Coronary artery (tissue), 2 donors: ENCODE results near the gene CTBP1.

Experiments
- DNase-seq: peaks from one replicate; pipeline ENCODE4 v3.0.0-alpha.2; 2017; ENCODE audit warnings: low spot score
- H3K27ac ChIP-seq, 2 donors: fragments of 200-600 bp; sonication (generic); one replicate each; pipeline ENCODE4 v1.5.1; 2016 to 2019
- H3K4me3 ChIP-seq: fragments of 200-600 bp; sonication (generic); 2 replicates; pipeline ENCODE4 v1.5.1; 2016; ENCODE audit warnings: mild to moderate bottlenecking, moderate library complexity
- CTCF ChIP-seq: fragments of 200-600 bp; sonication (generic); IDR thresholded peaks from one replicate; pipeline ENCODE4 v1.5.1; 2019; ENCODE audit warnings: antibody characterized with exemption

Gene CTBP1

DNA sequence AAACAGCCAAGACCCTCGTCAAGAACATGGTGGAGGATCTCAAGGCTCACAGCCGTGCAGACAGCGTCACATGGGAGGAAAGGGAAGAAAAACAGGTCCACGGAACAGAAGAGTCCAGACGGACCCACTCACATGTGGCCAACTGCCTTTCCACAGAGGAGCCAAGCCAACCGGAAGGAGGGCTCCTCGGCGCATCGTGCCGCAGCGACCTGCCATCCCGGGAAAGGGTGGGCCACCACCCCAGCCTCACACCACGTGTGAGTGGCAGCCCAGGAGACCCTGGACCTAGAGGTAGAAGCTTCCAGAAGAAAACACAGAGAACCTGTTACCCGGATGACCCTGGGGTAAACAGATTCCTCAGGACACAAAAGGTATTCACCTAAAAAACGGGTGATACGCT is 28.4 kb downstream of the CTBP1 start:
- H3K27ac ChIP-seq: no peak overlapping the region
- no peak overlapping the region for H3K4me3 ChIP-seq
- DNase-seq: no peak
- TF ChIP-seq CTCF: no peak

- no peak for TF ChIP-seq CTCF
- no peak for DNase-seq
- no peak overlapping the region for H3K4me3 ChIP-seq
- no peak overlapping the region for H3K27ac ChIP-seq
Observed at GRCh38 chr4:1219566-1219950, 29.4 kb downstream of the CTBP1 start.

- no peak for TF ChIP-seq CTCF
- no peak for DNase-seq
- Histone ChIP-seq H3K4me3 (no peak overlapping the region), H3K27ac (no peak overlapping the region)
Observed at GRCh38 chr4:1218634-1219565, 30.0 kb downstream of the CTBP1 start.

DNA sequence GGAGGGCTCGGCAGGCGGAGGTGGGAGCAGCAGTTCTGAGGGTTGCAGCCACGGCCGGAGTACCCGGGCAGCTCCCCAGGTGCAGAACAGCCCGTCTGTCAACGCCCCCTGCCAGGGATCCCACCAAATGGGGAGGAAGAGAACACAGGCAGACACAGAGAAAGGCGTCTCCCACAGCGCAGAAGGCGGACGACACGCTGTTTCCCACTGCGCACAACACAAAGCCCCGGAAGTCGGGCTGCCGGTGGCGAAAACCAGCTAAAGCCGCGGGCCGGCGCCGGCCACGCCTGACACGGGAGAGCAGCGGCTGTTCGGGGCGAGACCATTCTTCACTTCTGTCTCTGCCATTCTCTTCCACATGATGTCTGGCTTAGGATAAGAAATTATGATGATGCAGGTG is 31.6 kb downstream of the CTBP1 start:
- no peak overlapping the region for H3K4me3 ChIP-seq
- TF ChIP-seq CTCF: no peak
- no peak for DNase-seq
- no peak overlapping the region for H3K27ac ChIP-seq

DNA sequence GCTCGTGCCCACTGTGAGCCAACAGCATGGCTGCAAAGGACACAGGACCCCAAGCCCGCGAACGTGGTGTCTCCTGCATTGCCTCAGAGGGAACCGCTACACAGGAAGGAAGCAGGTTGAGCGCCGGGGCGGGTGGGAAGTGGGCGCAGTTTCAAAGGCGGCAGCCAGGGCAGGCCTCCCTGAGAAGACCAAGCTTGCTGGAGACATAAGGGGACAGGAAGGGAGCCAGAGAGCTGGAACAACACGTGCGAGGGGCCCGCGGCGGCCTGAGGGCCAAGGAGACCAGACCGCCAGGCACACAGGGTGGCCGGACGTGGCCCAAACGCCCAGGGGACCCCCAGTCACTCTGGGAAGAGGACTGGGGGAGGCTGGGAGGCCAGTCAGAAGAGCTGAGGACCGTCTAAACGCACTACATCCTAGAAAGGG is 32.0 kb downstream of the CTBP1 start:
- Histone ChIP-seq H3K4me3 (no peak overlapping the region), H3K27ac (no peak overlapping the region)
- no peak for DNase-seq
- no peak for TF ChIP-seq CTCF

DNA sequence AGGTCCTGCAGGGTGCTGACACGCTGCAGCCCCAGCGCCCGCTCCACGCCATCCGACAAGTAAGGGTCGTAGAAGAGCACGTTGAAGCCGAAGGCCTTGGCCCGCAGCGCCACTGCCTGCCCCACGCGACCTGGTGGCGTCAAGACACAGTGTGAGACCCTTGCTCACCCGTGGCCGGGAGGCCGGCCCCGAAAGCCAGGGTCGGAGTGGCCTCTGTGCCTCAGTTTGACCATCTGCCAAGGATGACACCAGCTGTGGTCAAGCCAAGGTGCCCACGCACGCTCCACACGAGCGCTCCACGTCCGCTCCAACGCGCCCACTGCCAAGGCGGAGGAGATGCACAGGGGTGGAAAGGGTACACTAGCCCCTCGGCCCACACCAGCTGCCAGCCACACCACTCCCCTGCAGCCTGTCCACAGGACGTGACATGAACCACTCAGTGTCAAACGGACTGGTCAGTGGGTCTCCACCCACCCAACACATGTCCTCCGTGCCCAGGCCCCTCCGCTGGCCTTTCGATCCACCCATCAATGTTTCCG is 32.8 kb downstream of the CTBP1 start:
- H3K4me3 ChIP-seq: no peak overlapping the region
- DNase-seq: no peak
- no peak overlapping the region for H3K27ac ChIP-seq
- no peak for TF ChIP-seq CTCF
